Suppressor macrophage treated with lipopolysaccharide for 1 hour (primary cell): ENCODE measurements around the gene RPS15.

Experiments used
- DNase-seq, 3 donors: peaks; one replicate each; pipeline ENCODE4 v3.0.0-alpha.2; 2020 to 2022

Gene RPS15

DNA sequence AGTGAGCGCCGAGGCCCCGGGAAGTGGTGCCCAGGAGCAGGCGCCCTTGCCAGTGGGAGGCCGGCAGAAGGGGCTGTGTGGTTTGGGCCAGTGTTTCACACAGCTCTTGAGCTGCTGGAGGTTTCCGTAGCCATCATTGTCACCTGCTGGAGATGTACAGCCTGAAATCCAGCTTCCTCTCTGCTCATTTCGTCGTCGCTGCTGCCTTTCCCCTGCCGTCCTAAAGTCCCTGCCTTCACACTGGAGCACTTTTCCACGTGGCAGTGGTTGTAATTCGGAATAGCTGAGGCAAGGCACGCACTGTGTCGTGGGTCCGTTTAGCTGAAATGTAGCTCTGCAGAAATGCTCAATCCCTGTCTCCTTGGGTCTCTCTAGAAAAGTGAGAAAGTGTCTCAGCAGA lies 17.6 kb upstream of the RPS15 start:
- DNase-seq: no peak

DNA sequence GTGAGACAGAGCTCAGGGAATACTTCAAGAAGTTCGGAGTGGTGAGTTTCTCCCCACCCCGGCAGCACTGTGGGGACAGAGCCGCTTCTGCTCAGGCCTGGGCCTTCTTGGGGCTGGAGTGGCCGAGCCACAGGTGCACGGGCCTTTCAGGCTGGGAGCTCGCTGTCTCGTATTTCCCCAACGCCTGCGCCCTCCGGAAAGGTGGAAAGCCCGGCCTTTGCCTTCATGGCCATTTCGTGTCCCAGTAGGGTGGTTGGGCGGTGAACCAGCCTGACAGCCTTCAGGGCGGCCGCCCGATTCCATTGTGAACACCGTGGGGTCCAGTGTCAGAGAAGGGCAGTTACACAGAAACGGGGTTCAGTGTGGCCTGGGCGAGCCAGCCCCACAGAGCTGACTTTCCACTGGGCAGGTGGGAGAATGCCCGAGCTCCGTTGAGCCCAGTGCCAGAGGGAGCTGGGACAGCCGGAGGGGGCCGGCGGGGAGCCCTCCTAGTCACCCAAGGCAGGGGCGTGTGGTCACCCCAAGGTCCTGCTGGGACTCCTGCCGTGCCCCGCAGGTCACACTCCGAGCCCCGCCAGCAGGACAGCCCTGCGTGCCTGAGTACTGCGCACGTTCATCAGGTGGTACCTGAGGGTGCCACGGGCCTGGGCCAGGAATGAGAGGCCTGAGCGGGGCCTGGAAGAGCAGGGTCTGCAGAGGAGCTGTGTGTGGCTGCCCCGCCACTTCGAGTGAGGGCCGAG lies 16.8 kb upstream of the RPS15 start:
- no peak for DNase-seq

GRCh38 chr19:1421958-1422305 lies 16.3 kb upstream of the RPS15 start:
- no peak for DNase-seq

- no peak for DNase-seq
These were observed 15.8 kb upstream of the RPS15 start for GRCh38 chr19:1422360-1422759.

- no peak for DNase-seq
These were observed 15.3 kb upstream of the RPS15 start for GRCh38 chr19:1422943-1423342.

DNA sequence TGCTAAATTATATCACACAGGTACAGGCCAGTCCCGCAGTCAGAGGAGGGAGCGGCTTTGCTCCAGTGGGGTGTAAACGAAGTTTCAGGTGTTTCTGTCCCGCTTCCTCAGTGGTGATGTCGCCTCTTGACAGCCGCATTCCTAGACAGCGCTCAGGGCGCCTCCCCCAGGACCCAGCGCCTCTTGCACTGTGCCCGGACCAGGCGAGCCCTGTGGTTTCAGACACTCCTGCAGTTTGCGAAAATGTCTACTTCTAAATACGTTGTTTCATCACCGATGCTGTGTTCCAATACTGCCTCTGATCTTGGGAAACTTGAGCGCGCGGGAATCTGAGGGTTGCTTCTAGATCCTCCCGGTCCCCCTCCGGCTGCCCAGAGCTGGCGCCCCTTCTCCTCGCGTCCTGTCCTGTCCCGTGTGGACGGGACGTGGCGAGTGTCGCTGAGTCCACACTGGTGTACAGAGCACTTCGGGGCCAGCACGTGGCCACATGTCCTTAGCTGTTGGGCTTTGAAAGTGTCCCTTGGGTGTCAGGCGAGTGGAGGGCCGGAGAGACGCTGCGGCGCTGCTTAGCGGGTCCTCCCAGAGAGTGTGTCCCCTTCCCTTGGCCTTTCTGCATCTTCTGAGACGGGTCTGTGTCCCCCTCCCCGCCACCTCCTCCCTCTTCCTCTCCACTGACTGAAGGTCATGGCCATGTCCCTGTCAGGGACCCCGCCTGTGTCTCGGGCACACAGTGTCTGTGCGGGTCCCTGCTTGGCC lies 14.6 kb upstream of the RPS15 start:
- no peak for DNase-seq

DNA sequence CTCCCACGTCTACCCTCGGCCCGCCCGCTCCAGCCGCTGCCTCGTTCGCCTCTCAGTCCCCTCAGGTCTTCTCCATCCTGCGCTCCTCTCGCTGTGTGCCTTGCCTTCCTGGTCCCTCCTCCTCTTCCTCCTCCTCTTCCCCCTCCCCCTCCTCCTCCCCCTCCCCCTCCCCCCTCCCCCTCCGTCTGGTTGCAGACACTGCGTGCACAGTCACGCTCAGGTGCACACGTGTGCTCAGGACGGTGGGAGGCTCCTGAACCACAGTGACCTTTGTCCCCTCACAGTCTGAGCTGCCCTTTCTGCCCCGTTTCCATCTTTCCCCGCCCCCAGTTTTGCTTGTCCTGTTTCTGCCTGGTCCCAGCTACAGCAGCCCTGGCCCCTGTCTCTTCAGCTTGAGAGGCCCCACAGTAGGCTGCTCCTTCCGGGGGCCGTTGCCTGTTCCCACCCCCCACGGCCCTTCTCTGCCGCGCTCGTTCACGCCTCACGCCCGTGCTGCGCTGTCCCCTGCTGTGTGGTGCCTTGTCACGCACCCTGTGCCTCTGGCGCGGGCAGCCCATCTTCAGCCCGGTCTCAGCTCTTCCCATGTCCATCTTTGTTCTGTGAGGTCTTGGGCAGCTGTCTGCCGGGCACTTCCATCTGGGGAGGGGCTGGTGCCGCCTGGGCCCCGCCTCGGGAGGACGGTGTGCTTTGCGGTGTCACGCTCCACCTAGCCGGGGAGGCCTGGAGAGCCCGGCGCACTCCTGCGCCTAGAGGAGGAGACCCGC lies 13.8 kb upstream of the RPS15 start:
- DNase-seq: no peak

GRCh38 chr19:1425102-1425837 lies 12.9 kb upstream of the RPS15 start:
- no peak for DNase-seq

- DNase-seq: no peak
These were observed 12.3 kb upstream of the RPS15 start for GRCh38 chr19:1425902-1426301.

GRCh38 chr19:1426736-1427135 lies 11.5 kb upstream of the RPS15 start:
- no peak for DNase-seq

DNA sequence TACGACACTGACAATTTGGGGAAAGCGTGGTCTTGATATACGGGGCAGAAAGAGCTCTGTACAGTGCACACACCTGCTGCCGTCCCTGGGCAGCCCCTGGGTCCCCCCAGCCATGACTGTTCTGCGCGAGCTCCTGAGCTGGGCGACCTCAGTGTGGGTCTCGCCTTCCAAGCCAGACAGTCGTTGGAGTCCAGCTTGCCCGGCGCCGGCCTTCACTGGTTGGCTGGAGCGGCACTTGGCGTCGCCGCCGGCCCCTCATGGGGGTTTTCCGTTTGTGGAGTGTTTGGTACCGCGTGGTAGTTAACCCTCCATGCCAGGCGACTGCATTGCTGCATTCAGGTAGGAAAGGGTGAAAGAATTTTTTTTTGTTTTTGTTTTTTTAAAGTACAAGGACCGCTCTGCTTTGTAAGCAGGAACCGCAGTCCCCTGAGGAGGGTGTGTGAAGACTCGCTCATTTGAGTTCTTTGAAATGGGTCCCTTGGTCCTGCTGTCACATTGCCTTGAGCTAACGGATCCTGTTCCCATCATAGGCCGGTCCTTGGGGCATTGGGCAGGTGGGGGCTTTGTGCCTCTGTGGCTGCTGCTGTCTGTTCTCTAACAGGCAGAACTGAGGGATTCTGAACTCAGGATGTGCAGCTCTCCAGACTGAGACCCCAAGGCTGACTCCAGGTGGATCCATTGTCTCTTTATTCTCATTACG lies 10.8 kb upstream of the RPS15 start:
- no peak for DNase-seq

DNA sequence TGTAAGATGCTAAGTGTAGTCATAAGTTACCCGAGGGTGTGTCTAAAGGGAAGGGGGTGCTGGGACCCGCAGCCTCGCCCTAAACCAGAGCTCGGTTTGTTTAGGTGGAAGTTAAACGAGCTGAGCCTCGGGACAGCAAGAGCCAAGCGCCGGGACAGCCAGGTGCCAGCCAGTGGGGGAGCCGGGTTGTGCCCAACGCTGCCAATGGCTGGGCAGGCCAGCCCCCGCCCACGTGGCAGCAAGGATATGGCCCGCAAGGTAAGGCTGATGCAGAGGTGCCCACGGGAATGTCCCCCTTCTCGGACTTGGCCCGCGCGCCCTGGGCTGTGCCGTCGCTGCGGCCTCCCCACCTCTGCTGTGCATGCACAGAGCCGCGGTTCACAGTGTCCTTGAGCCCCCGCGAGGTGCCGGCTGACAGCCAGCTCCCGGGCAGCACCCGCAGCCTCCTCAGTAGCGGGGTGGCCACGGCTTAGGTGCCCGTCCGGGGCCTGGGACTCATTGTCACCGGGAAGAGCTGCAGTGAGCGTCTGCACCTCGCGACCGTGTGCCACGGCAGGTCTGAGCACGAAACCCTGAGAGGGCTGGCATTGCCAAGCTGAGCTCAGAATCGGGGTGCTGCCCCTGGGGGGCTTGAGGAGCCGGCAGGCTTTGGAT lies 9.3 kb upstream of the RPS15 start:
- no peak for DNase-seq

DNA sequence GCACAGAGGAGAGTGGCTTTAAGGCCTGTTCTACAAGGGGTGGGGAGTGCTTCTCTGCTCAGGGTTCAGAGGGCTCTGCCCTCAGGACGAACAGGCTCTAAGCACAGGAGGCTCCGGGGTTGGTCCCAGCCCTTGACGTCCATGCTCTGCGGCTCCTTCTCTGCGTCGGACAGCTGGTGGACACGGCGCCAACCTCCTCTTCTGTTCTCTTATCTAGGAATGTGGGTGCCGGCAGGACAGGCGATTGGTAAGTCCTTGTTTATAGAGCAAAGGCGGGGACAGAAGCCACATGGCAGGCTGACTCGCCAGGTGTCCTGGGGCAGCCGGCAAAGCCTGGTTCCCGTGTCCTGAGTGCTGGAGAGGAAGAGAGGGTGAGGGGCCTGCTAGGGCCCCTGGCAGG lies 8.4 kb upstream of the RPS15 start:
- no peak for DNase-seq

DNA sequence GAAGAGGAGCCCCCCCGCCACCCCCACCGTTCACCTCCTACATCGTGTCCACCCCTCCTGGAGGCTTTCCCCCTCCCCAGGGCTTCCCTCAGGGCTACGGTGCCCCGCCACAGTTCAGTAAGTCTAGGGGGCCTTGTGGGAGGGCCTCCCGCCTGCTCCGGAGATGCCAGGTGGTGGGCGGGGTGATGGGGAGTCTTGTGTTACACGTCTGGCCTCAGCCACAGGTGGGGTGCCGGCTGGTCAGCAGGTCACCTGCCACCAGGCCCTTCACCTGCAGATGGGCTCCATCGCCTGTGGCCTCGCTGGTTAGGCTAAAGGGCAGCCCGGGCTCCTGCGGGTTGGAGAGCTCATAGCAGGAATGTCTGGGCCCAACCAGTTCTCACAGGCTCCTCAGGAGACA lies 8.0 kb upstream of the RPS15 start:
- DNase-seq: no peak

DNA sequence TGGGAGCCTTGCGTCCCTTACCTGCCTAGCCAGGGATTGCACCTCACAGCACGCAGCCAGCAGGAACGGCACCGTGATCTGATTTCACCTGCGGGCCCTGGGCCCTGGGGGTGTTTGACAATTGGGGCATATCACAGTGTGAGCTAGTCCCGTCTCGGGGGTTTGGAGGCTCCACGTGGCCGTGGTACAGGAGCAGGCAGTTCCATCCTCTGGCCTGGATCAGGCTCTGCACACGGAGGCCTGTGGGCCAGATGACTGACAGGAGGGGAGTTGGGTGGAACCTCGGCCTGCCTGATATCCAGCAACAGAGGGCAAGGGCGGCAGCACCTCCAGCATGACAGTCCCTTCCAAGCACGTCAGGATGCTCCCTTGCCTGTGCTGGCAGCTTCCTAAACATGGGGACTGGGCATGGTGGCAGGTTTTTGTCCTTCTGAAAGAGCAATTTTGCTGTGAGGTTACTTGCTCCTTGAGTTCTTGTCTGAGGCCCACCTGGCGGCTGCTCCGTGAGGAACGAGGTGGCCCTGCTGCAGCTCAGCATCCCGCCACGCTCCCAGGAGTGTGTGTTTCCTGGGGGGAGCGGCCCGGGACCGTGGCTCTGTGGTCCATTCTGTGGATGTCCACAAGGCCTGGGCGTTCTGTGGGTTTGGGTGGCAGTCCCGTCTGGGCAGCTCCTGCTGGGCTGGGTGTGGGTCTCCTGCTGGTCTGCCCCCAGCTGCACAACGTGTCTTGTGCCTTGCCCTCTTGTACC lies 6.3 kb upstream of the RPS15 start:
- DNase-seq: no peak

GRCh38 chr19:1432507-1432887 lies 5.7 kb upstream of the RPS15 start:
- no peak for DNase-seq

- DNase-seq: no peak
These were observed 4.8 kb upstream of the RPS15 start for GRCh38 chr19:1433119-1434039.

GRCh38 chr19:1434040-1434366 lies 4.2 kb upstream of the RPS15 start:
- no peak for DNase-seq

DNA sequence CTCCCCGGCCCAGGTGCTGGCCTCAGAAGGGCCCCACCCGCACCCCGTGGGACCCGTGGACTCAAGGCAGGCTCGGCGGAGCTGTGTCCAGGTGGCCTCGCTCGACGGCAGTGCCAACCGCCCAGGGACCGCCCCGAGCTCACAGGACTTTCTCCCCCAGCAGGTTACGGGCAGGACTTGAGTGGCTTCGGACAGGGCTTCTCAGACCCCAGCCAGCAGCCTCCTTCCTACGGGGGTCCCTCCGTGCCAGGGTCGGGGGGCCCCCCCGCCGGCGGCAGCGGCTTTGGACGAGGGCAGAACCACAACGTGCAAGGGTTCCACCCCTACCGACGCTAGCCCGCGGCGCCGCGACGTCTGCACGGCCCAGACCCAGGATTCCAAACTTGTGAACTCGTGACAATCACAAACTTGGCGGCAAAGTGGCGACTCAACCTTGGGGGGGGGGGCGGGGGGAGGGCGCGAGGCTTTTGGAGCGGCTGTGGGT lies 3.6 kb upstream of the RPS15 start:
- no peak for DNase-seq

GRCh38 chr19:1435378-1435989 lies 2.7 kb upstream of the RPS15 start:
- no peak for DNase-seq
